Sigmoid colon (tissue), 7 donors: Measurements from ENCODE around the gene CASP10. TPM values are rescaled to one million over a fixed set of nuclear protein-coding genes. Genes with fewer than 3 reads are reported as not detected.

Source experiments
- DNase-seq: peaks from one replicate; pipeline ENCODE4 v3.0.0-alpha.2; 2019
- H3K27ac ChIP-seq, 4 donors: fragments of 200-600 bp; sonication (generic); one replicate each; pipeline ENCODE4 v1.5.1; 2016 to 2019; ENCODE audit warnings: mild to moderate bottlenecking in 1 of 4
- H3K27me3 ChIP-seq, 3 donors: fragments of 200-600 bp; sonication (generic); one replicate each; pipeline ENCODE4 v1.5.1; 2019; ENCODE audit warnings: mild to moderate bottlenecking in 1 of 3
- H3K36me3 ChIP-seq, 4 donors: fragments of 200-600 bp; sonication (generic); one replicate each; pipeline ENCODE4 v1.5.1; 2016 to 2019
- H3K4me1 ChIP-seq, 4 donors: fragments of 200-600 bp; sonication (generic); one replicate each; pipeline ENCODE4 v1.5.1; 2017 to 2019
- H3K4me3 ChIP-seq, 4 donors: fragments of 200-600 bp; sonication (generic); one replicate each; pipeline ENCODE4 v1.5.1; 2017 to 2019; ENCODE audit warnings: mild to moderate bottlenecking in 2 of 4, moderate library complexity in 1 of 4
- H3K9me3 ChIP-seq, 4 donors: fragments of 200-600 bp in 3 of 4; sonication (generic) in 3 of 4; one replicate each; pipeline versions ENCODE4 v1.5.1 to v1.6.1; 2013 to 2019
- EP300 ChIP-seq, 4 donors: sonication (generic); formaldehyde crosslinking; IDR thresholded peaks; one replicate each; pipeline ENCODE4 v1.6.1; 2017; ENCODE audit warnings: antibody characterized with exemption in 4 of 4
- POLR2A ChIP-seq, 2 donors: fragments of 450-650 bp; IDR thresholded peaks; one replicate each; pipeline ENCODE4 v1.6.1; 2016; ENCODE audit warnings: antibody characterized with exemption in 2 of 2, mild to moderate bottlenecking in 2 of 2, moderate library complexity in 2 of 2
- POLR2AphosphoS5 ChIP-seq, 4 donors: sonication (generic); formaldehyde crosslinking; IDR thresholded peaks; one replicate each; pipeline ENCODE4 v1.6.1; 2017; ENCODE audit warnings: antibody characterized with exemption in 4 of 4
- WGBS, 2 donors: extraction: QIAGEN DNeasy Blood & Tissue Kit; methylation state at CpG; one replicate each; pipeline ENCODE4 v1.1.7; 2013; 5-methylcytosine and 5-hydroxymethylcytosine counted together
- intact Hi-C: fragments of 100-400 bp; cut with DNase I; formaldehyde crosslinking; loops from one replicate; pipeline ENCODE4 v1.15.1; 2023
- polyA plus RNA-seq, 3 donors: library from polyadenylated mRNA; stranded (reverse); fragments of 200-250 nt; gene quantifications; one replicate each; pipeline ENCODE4 v1.2.3, GENCODE V29; 2013
- total RNA-seq, 4 donors: library from RNA; depleted of rRNA; stranded (reverse); fragments of >200 nt; gene quantifications; one replicate each; pipeline ENCODE4 v1.1.0, GENCODE V29; 2016
- TF ChIP-seq, protein P1 (sequence below), 4 experiments: fragments of 450-650 bp in 3 of 4; fragments of 200-600 bp in 1 of 4; IDR thresholded peaks; one replicate each; pipeline ENCODE4 v1.5.1; 2016 to 2019; ENCODE audit warnings: antibody characterized with exemption in 4 of 4, mild to moderate bottlenecking in 3 of 4, moderate library complexity in 2 of 4
- donor health status: healthy with polysubstance abuse.
- donor health status: Bipolar disorder and iron deficiency.
- donor health status: healthy.

Gene CASP10
- total and polyA plus RNA-seq, 7 donors: 3.9 to 26.9 (median 11.4) TPM

GRCh38 chr2:201244829-201245228 lies 61.9 kb downstream of the CASP10 start:
- WGBS, 2 donors: 92 to 95% methylated on average over 5 of the region's 5 CpGs
- Histone ChIP-seq H3K36me3 (no peaks in the 10 kb centered on the region), H3K27me3 (no peaks in the 10 kb centered on the region), H3K9me3 (no peaks in the 10 kb centered on the region), H3K4me1 (no peaks in the 10 kb centered on the region), H3K4me3 (no peak overlapping the region), H3K27ac (no peak overlapping the region)
- TF ChIP-seq POLR2A (IDR thresholded peaks at IDR 0.05): no peak
- no peak for TF ChIP-seq POLR2AphosphoS5 (IDR thresholded peaks at IDR 0.05)
- no peak for TF ChIP-seq EP300 (IDR thresholded peaks at IDR 0.05)
- TF ChIP-seq, protein P1, sequence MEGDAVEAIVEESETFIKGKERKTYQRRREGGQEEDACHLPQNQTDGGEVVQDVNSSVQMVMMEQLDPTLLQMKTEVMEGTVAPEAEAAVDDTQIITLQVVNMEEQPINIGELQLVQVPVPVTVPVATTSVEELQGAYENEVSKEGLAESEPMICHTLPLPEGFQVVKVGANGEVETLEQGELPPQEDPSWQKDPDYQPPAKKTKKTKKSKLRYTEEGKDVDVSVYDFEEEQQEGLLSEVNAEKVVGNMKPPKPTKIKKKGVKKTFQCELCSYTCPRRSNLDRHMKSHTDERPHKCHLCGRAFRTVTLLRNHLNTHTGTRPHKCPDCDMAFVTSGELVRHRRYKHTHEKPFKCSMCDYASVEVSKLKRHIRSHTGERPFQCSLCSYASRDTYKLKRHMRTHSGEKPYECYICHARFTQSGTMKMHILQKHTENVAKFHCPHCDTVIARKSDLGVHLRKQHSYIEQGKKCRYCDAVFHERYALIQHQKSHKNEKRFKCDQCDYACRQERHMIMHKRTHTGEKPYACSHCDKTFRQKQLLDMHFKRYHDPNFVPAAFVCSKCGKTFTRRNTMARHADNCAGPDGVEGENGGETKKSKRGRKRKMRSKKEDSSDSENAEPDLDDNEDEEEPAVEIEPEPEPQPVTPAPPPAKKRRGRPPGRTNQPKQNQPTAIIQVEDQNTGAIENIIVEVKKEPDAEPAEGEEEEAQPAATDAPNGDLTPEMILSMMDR (IDR thresholded peaks at IDR 0.05): no peak
- no peak for DNase-seq
- intact Hi-C loops: no loop called here

- intact Hi-C loops: no loop called here
- Histone ChIP-seq H3K4me1 (no peaks in the 10 kb centered on the region), H3K4me3 (no peak overlapping the region), H3K27me3 (no peaks in the 10 kb centered on the region), H3K9me3 (no peaks in the 10 kb centered on the region), H3K27ac (no peak overlapping the region), H3K36me3 (no peaks in the 10 kb centered on the region)
- DNase-seq: no peak
- 65 to 66% methylated on average over 4 of the region's 4 CpGs for whole genome bisulfite sequencing, 2 donors
- no peak for TF ChIP-seq EP300 (IDR thresholded peaks at IDR 0.05)
- TF ChIP-seq, protein P1 (IDR thresholded peaks at IDR 0.05): no peak
- no peak for TF ChIP-seq POLR2AphosphoS5 (IDR thresholded peaks at IDR 0.05)
- TF ChIP-seq POLR2A (IDR thresholded peaks at IDR 0.05): no peak
These were observed 63.3 kb downstream of the CASP10 start for GRCh38 chr2:201246280-201246679.

DNA sequence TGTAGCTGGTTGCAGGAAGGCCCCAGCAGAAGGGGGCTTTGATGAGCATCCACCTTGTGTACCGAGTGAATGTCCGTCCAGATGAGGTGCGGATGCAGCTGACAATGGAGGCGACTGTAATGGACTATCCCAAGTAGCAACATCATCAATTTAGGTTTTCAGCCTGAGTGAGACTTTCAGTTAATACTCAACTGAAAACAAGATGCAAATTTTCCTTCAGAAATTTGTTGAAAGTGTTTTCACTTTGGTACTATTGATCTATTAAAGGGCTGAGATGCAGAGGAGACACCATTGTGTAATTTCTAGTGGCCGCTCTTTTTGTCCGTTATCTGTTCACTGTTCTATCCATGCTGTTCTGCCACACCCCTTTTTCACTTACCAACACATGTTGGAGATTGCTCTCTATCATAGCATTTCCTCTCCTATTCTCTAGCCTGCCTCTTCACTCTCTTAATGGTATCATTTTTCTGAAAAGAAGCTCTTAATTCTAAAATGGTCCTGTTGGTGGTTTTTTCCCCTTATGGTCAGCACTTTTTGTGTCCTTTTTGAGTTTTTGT lies 65.4 kb downstream of the CASP10 start:
- no peaks in the 10 kb centered on the region for H3K36me3 ChIP-seq
- TF ChIP-seq POLR2A (IDR thresholded peaks at IDR 0.05): no peak
- no peak for TF ChIP-seq POLR2AphosphoS5 (IDR thresholded peaks at IDR 0.05)
- no peak for TF ChIP-seq EP300 (IDR thresholded peaks at IDR 0.05)
- TF ChIP-seq, protein P1 (IDR thresholded peaks at IDR 0.05): no peak
- H3K27ac ChIP-seq: no peak overlapping the region
- H3K9me3 ChIP-seq: no peaks in the 10 kb centered on the region
- intact Hi-C loops: no loop called here
- no peaks in the 10 kb centered on the region for H3K27me3 ChIP-seq
- 90 to 91% methylated on average over 6 of the region's 6 CpGs for WGBS, 2 donors
- no peak overlapping the region for H3K4me3 ChIP-seq
- no peak for DNase-seq
- no peaks in the 10 kb centered on the region for H3K4me1 ChIP-seq

DNA sequence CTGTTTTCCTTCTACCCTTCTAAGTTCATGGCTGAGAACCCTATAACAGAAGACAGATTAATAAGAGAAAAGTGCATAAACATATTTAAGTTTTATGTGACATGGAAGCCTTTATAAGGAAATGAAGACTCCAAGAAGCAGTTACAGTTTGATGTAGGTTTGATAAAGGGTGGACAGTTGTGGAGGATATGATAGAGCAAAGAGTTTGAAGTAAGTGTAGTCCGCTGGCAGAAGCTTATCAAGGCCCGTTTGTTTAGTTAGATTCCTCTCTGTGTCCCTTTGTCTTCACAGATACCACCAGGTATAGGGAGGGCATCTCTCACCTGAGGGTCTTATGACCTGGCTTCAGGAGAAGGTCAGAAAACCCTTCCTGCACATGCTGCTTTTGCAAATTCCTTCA lies 66.9 kb downstream of the CASP10 start:
- H3K27ac ChIP-seq: no peak overlapping the region
- no peak overlapping the region for H3K4me3 ChIP-seq
- peaks cover 0 to 9% (median 0%) of the 10 kb centered on the region in 4 donors for H3K4me1 ChIP-seq
- DNase-seq: no peak
- 91% methylated on average over 2 of the region's 2 CpGs for WGBS, 2 donors
- H3K36me3 ChIP-seq: no peaks in the 10 kb centered on the region
- no peaks in the 10 kb centered on the region for H3K9me3 ChIP-seq
- H3K27me3 ChIP-seq: no peaks in the 10 kb centered on the region
- no peak for TF ChIP-seq POLR2AphosphoS5 (IDR thresholded peaks at IDR 0.05)
- TF ChIP-seq EP300 (IDR thresholded peaks at IDR 0.05): no peak
- TF ChIP-seq POLR2A (IDR thresholded peaks at IDR 0.05): no peak
- TF ChIP-seq, protein P1 (IDR thresholded peaks at IDR 0.05): no peak
- intact Hi-C loops: no loop called here

- TF ChIP-seq EP300 (IDR thresholded peaks at IDR 0.05): no peak
- TF ChIP-seq POLR2AphosphoS5 (IDR thresholded peaks at IDR 0.05): no peak
- TF ChIP-seq POLR2A (IDR thresholded peaks at IDR 0.05): no peak
- TF ChIP-seq, protein P1 (IDR thresholded peaks at IDR 0.05): no peak
- no peaks in the 10 kb centered on the region for H3K9me3 ChIP-seq
- no peak for DNase-seq
- no peaks in the 10 kb centered on the region for H3K27me3 ChIP-seq
- 86 to 96% methylated on average over 4 of the region's 4 CpGs for WGBS, 2 donors
- peaks cover 0 to 9% (median 0%) of the 10 kb centered on the region in 4 donors for H3K4me1 ChIP-seq
- intact Hi-C loops: no loop called here
- no peak overlapping the region for H3K27ac ChIP-seq
- H3K36me3 ChIP-seq: no peaks in the 10 kb centered on the region
- no peak overlapping the region for H3K4me3 ChIP-seq
These were observed 67.8 kb downstream of the CASP10 start for GRCh38 chr2:201250741-201251140.
